ENCODE results near the gene SLC26A9.

The SLC26A9 gene

DNA sequence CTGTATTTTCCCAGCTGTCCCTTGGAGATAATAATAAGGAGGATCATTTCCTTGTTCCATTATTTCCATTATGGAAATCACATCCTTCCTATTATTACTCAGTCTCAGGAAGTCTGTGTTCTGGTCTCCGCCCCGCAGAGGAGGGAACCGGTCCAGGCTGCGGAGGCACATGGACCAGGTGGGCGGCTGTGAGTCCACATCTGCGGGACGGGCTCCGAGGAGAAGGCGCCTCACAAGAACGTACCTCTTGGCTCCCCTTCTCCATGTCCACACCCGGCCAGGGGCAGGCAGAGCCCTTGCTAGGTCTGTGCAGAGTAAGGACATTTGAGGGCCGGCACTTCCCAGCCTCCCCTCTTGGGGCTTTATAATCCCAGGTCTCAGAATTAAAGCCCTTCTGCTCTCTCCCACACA is 45.3 kb upstream of the SLC26A9 start:
- no peaks in the 10 kb centered on the region for H3K27me3 ChIP-seq (ENCODE audit: insufficient read depth, poor library complexity, severe bottlenecking)
- ATAC-seq (ENCODE audit: low read depth), result no peak
- TF ChIP-seq, protein P1, sequence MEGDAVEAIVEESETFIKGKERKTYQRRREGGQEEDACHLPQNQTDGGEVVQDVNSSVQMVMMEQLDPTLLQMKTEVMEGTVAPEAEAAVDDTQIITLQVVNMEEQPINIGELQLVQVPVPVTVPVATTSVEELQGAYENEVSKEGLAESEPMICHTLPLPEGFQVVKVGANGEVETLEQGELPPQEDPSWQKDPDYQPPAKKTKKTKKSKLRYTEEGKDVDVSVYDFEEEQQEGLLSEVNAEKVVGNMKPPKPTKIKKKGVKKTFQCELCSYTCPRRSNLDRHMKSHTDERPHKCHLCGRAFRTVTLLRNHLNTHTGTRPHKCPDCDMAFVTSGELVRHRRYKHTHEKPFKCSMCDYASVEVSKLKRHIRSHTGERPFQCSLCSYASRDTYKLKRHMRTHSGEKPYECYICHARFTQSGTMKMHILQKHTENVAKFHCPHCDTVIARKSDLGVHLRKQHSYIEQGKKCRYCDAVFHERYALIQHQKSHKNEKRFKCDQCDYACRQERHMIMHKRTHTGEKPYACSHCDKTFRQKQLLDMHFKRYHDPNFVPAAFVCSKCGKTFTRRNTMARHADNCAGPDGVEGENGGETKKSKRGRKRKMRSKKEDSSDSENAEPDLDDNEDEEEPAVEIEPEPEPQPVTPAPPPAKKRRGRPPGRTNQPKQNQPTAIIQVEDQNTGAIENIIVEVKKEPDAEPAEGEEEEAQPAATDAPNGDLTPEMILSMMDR (IDR thresholded peaks at IDR 0.05; ENCODE audit: poor library complexity, severe bottlenecking), result no peak
- no peak overlapping the region for H3K4me3 ChIP-seq (ENCODE audit: severe bottlenecking)
- H3K27ac ChIP-seq (ENCODE audit: poor library complexity, severe bottlenecking), result no peak overlapping the region
- no peaks in the 10 kb centered on the region for H3K9me3 ChIP-seq (ENCODE audit: severe bottlenecking)
- H3K36me3 ChIP-seq (ENCODE audit: low read depth), result peaks cover 35% of the 10 kb centered on the region
- DNase-seq (ENCODE audit: low spot score), result no peak
- peaks cover 16% of the 10 kb centered on the region for H3K4me1 ChIP-seq (ENCODE audit: insufficient read depth, poor library complexity, severe bottlenecking)

DNA sequence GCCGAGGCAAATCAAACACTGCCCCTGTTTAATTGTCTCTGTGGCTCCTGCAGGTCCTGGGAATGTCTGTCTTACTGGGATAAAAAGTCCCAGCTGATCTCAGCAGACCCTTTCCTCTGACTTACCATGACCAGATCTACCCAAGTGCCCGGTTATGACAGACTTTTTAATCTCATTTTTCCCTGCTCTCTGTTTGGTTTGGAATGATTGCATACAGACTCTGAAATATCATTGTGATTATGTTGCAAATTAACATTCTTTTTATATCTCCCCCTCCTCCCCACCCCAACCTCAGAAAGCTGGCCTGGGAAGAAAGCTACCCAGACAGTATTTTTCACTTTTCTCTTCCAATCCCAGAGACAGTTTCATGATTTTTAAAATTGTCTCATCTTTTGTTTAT is 43.6 kb upstream of the SLC26A9 start:
- H3K4me3 ChIP-seq (ENCODE audit: severe bottlenecking), result no peak overlapping the region
- H3K9me3 ChIP-seq (ENCODE audit: severe bottlenecking), result no peaks in the 10 kb centered on the region
- no peak for DNase-seq (ENCODE audit: low spot score)
- H3K27me3 ChIP-seq (ENCODE audit: insufficient read depth, poor library complexity, severe bottlenecking), result no peaks in the 10 kb centered on the region
- H3K36me3 ChIP-seq (ENCODE audit: low read depth), result peaks cover 22% of the 10 kb centered on the region
- H3K27ac ChIP-seq (ENCODE audit: poor library complexity, severe bottlenecking), result no peak overlapping the region
- TF ChIP-seq, protein P1 (IDR thresholded peaks at IDR 0.05; ENCODE audit: poor library complexity, severe bottlenecking), result no peak
- H3K4me1 ChIP-seq (ENCODE audit: insufficient read depth, poor library complexity, severe bottlenecking), result peaks cover 21% of the 10 kb centered on the region
- no peak for ATAC-seq (ENCODE audit: low read depth)

- Histone ChIP-seq H3K4me1 (ENCODE audit: insufficient read depth, poor library complexity, severe bottlenecking) (peaks cover 21% of the 10 kb centered on the region), H3K9me3 (ENCODE audit: severe bottlenecking) (no peaks in the 10 kb centered on the region), H3K27me3 (ENCODE audit: insufficient read depth, poor library complexity, severe bottlenecking) (no peaks in the 10 kb centered on the region), H3K27ac (ENCODE audit: poor library complexity, severe bottlenecking) (no peak overlapping the region), H3K36me3 (ENCODE audit: low read depth) (peaks cover 17% of the 10 kb centered on the region), H3K4me3 (ENCODE audit: severe bottlenecking) (no peak overlapping the region)
- ATAC-seq (ENCODE audit: low read depth) (no peak), DNase-seq (ENCODE audit: low spot score) (no peak)
- TF ChIP-seq, protein P1 (IDR thresholded peaks at IDR 0.05; ENCODE audit: poor library complexity, severe bottlenecking), result no peak
These were observed 43.0 kb upstream of the SLC26A9 start for GRCh38 chr1:205986292-205986691.

DNA sequence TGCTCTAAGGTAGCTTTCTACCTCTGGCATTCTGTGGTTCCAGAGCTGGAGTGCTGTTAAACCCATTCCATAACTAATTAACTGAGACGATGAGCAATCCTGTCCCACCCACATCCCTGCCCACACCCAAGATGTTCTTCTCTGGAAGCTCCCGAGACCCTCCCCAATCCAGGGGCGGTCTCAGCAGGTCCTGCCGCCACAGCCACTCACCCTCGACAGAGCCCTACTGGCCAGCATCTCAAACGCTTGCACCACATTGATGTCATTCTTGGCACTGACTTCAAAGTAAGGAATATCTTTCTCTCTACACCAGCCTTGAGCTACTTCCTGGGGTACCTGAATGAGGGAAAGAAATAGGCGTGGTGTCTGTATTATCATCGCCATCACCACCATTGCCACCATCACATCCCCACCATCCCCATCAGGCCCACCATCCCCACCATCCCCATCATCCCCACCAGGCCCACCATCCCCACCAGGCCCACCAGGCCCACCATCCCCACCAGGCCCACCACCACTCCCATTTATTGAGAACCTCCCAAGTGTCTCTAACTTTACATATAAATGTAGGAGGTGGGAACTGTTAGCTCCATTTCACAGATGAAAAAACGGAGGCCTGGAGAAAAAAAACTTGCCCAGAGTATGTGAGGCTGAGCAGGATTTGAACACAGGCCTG is 42.2 kb upstream of the SLC26A9 start:
- H3K4me1 ChIP-seq (ENCODE audit: insufficient read depth, poor library complexity, severe bottlenecking), result peaks cover 21% of the 10 kb centered on the region
- no peak for ATAC-seq (ENCODE audit: low read depth)
- no peaks in the 10 kb centered on the region for H3K9me3 ChIP-seq (ENCODE audit: severe bottlenecking)
- no peak overlapping the region for H3K4me3 ChIP-seq (ENCODE audit: severe bottlenecking)
- peaks cover 12% of the 10 kb centered on the region for H3K36me3 ChIP-seq (ENCODE audit: low read depth)
- no peaks in the 10 kb centered on the region for H3K27me3 ChIP-seq (ENCODE audit: insufficient read depth, poor library complexity, severe bottlenecking)
- peak overlapping the region; percentile 73 for H3K27ac ChIP-seq (ENCODE audit: poor library complexity, severe bottlenecking)
- no peak for DNase-seq (ENCODE audit: low spot score)
- TF ChIP-seq, protein P1 (IDR thresholded peaks at IDR 0.05; ENCODE audit: poor library complexity, severe bottlenecking), result no peak
